SK-N-SH treated with all-trans-retinoic acid at 6 μM for 48 hours (cell line): Measurements from ENCODE around the gene TSN.

Experiments used
- CREB5 ChIP-seq: fragments of 250-450 bp; sonication (Bioruptor Pico); IDR thresholded peaks from 2 replicates; pipeline ENCODE4 v1.5.1; 2020; ENCODE audit warnings: low read depth, mild to moderate bottlenecking, moderate library complexity
- CSRNP3 ChIP-seq: fragments of 250-450 bp; sonication (Bioruptor Pico); IDR thresholded peaks from 2 replicates; pipeline ENCODE4 v1.5.1; 2021; ENCODE audit warnings: mild to moderate bottlenecking, moderate library complexity
- RARB ChIP-seq: fragments of 250-450 bp; sonication (Bioruptor Pico); IDR thresholded peaks from 2 replicates; pipeline ENCODE4 v1.8.0; 2021; ENCODE audit warnings: mild to moderate bottlenecking, moderate library complexity
- TF ChIP-seq, protein P1 (sequence below): fragments of 250-450 bp; sonication (Bioruptor Pico); IDR thresholded peaks from 2 replicates; pipeline ENCODE4 v1.8.0; 2020; ENCODE audit warnings: mild to moderate bottlenecking, moderate library complexity, borderline replicate concordance

GRCh38 chr2:121741450-121741849, 14.0 kb upstream of the TSN start:
- TF ChIP-seq CREB5 (CRISPR knock-in tag) (no peak), CSRNP3 (CRISPR knock-in tag) (no peak), RARB (CRISPR knock-in tag) (no peak)
- TF ChIP-seq, protein P1, sequence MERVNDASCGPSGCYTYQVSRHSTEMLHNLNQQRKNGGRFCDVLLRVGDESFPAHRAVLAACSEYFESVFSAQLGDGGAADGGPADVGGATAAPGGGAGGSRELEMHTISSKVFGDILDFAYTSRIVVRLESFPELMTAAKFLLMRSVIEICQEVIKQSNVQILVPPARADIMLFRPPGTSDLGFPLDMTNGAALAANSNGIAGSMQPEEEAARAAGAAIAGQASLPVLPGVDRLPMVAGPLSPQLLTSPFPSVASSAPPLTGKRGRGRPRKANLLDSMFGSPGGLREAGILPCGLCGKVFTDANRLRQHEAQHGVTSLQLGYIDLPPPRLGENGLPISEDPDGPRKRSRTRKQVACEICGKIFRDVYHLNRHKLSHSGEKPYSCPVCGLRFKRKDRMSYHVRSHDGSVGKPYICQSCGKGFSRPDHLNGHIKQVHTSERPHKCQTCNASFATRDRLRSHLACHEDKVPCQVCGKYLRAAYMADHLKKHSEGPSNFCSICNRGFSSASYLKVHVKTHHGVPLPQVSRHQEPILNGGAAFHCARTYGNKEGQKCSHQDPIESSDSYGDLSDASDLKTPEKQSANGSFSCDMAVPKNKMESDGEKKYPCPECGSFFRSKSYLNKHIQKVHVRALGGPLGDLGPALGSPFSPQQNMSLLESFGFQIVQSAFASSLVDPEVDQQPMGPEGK (CRISPR knock-in tag) = no peak
